HG03066 (cell line): ENCODE measurements around the gene OSBPL9.
"Not testable (repeated sequence)": the region's sequence is repeated elsewhere in the genome, so short reads cannot be mapped to it uniquely, and the experiment has no call there.

Experiments used
- ATAC-seq: cut with Tn5 transposase; IDR thresholded peaks from one replicate; pipeline ENCODE4 v1.9.1; 2021; ENCODE audit warnings: low read depth; ENCODE audit not compliant: unreplicated experiment

The OSBPL9 gene

DNA sequence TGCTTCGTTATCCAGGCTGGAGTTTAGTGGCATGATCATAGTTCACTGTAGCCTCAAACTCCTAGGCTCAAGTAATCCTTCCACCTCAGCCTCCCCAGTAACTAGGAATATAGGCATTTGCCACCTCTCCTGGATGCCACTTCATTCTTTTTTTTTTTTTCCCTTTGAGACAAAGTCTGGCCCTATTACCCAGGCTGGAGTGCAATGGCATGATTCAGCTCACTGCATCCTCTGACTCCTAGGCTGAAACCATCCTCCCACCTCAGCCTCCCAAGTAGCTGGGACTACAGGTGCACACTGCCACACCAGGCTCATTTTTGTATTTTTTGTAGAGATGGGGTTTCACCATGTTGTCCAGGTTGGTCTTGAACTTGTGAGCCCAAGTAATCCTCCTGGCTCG, 19.3 kb downstream of the OSBPL9 start:
- ATAC-seq: no peak

DNA sequence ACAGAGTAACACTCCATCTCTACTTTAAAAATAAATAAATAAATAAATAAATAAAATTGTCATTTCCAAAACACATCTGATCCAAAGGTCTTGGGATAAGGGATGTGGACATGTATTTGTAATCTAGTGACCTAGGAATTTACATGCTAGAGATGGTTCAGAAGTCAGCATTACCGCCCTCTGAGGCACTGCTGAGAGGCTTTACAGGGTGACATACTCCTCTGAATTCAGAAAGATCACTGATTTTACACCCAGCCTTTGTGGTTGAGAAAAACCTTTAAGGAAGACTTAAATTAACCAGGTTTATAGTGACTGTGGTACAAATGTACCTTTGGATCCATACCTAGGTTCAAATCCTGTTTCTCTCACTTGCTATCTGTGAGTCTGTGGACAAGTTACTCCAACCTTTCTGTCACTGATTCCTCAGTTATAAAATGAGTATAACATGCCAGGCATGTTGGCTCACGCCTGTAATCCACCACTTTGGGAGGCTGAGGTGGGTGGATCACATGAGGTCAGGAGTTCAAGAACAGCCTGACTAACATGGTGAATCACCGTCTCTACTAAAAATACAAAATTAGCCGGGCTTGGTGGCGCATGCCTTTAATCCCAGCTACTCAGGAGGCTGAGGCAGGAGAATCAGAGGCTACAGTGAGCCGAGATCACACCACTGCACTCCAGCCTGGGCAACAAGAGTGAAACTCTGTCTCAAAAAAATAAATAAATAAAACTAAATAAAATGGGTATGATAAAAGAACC, 20.1 kb downstream of the OSBPL9 start:
- no peak for ATAC-seq

DNA sequence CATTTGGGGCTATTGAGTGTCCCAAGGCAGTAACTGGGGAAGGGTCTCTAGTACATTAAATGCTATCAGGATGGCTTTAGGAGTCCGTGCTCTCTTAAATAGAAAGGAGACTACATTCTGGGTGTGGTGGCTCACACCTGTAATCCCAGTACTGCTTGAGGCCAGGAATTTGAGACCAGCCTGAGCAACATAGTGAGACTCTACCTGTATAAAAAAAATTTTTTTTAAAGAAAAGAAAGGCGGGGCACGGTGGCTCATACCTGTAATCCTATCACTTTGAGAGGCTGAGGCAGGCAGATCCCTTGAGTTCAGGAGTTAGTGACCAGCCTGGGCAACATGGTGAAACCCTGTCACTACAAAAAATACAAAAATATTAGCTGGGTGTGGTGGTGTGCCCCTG, 21.5 kb downstream of the OSBPL9 start:
- no peak for ATAC-seq

DNA sequence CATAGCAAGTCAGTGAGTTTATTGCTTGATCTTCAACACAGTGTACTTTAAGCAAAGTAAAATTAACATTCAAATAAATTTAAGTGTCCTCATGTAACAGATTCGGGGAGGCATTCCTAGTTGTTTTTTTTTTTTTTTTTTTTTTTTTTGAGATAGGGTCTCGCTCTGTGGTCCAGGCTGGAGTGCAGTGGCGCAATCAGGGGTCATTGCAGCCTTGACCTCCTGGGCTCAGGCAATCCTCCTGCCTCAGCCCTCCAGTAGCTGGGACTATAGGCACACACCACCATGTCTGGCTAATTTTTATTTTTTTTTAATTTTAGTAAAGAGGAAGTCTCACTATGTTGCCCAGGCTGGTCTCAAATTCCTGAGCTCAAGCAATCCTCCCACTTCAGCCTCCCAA, 22.8 kb downstream of the OSBPL9 start:
- ATAC-seq: no peak

DNA sequence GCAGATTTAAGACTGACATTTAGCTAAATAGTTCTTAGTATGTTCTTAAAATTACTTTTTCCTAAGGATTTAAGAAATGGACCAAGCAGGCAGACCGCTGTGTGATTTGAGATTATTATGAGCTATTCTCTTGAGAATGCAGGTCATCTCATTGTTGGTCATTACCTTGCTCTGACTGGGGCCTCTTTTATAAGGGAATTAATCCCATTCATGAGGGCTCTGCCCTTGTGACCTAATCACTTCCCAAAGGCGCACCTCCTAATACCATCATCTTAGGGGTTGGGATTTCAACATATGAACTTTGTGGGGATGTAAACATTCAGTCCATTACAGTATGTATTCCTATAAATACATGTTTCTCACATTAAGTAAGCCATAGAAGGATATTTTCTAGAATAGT, 24.2 kb downstream of the OSBPL9 start:
- ATAC-seq: no peak

DNA sequence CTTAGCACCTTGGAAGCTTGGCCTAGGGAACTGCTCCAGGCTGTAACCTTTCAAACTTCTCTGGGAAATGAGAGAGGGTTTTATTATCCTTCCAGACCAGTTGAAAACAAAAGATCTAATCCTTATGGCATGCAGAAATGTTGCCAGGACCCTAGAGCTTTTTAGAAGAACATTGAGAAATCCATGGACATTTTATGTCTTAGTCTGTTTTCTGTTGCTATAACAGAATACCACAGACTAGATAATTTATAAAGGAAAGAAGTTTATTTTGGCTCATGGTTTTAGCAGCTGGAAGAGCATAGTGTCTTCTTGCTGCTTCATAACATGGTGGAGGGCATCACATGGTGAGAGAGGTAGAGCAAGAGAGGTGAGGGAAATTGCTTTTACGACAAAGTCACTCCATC, 25.8 kb downstream of the OSBPL9 start:
- no peak for ATAC-seq

DNA sequence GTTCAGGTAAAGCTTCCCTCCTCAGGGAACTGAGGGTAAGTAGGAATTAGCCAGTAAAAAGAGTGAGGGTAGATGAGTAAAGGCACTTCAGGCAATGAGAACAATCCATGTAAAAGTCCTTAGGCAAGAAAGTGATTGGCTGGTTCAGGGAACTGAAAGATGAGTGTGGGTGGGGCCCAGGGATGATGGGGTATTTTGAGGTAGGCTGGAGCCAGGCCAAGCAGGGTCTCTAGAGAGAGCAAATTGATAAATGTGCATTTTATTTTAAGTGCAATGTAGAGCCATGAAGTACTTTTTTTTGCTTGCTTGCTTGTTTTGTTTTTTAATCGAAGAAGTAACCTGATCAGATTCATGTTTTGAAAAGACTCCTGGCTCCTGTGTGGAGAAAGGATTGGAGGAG, 26.5 kb downstream of the OSBPL9 start:
- ATAC-seq: no peak

DNA sequence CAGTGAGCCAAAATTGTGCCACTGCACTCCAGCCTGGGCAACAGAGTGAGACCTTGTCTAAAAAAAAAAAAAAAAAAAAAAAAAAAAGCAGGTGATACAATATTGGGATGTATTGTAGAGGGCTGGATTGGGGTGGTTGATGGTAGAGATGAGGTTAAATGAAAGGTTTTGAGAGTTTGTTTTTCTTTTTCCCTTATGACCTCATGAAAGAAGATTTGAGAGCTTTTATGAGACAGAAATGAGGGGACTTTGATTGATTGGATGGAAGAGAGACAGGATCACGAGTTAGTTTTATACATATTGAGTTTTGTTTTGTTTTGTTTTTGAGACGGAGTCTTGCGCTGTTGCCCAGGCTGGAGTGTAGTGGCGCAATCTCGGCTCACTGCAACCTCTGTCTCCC, 27.1 kb downstream of the OSBPL9 start:
- ATAC-seq: no peak

DNA sequence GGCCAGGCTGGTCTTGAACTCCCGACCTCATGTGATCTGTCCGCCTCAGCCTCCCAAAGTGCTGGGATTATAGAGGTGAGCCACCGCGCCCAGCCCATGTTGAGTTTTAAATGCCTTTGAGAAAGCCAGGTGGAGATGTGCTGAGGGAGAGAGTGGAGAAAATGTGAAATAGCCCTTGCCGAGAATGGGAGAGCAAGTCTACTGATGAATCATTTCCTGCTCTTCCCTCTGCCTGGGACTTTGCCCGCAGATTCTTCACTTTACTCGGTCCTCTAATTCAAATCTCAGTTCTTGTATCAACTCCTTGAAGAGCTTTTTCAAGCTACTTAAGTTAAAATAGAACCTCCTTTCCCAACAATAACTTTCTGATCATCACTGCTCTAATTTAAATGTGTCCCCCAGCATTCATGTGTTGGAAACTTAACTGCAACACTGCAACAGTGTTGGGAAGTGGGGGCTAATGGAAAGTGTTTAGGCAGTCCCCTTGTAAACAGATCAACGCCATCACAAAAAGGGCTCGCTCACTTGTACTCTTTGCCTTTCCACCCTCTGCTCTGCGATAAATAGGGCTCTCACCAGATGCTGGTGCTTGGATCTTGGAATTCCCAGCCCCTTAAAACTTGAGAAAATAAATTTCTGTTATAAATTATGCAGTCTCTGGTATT, 27.8 kb downstream of the OSBPL9 start:
- no peak for ATAC-seq

DNA sequence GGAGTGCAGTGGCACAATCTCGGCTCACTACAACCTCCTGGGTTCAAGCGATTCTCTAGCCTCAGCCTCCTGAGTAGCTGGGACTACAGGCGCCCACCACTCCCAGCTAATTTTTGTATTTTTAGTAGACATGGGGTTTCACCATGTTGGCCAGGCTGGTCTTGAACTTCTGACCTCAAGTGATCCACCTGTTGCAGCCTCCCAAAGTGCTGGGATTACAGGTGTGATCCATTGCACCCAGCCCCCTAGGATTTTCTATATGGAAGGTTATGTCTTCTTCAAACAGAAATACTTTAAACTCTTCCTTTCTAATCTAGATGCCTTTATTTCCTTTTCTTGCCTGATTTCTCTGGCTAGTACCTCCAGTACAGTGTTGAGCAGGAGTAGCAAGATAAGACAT, 29.7 kb downstream of the OSBPL9 start:
- ATAC-seq: not testable (repeated sequence)

DNA sequence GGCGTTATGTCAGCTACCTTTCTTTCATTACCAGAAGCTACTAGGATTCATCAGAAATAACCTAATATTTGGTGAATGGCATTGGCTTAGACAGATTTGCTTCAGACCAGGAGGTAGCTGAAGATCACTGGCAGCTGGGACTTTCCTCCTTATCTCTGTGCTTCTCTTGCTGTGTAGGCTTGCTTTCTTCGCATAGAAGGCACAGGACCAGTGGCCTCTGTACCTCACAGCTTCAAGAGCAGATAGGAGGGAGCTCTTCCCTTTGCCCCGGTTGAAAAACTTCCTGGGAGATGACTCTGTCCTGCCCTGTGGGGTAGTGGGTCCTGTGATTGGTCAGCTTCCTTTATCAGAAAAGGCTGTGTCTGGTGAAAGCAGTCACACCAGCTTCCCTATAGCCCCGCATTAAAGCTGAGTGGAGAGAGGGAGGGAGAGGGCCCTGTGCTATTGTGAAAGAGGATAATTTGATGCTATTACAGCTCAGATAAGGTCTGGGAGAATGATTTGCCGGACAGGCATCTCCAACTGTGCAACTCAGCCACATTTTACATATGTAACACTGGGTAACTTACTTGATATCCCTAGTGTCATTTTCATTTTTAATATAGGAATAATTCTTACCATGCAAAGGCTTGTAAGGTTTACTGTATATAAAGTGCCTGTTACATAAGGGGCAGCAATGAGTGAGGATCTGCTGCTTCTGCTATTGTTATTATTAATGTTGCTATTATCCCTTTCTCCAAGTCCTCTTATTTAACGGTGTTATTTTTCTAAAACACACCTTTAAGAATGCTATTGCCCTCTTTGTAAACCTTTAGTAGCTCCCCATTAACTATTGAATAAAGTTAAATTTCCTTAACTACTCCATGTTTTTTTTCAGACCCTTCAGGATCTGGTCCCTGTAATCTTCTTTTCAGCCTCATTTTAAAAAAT, 31.6 kb downstream of the OSBPL9 start:
- ATAC-seq: no peak

DNA sequence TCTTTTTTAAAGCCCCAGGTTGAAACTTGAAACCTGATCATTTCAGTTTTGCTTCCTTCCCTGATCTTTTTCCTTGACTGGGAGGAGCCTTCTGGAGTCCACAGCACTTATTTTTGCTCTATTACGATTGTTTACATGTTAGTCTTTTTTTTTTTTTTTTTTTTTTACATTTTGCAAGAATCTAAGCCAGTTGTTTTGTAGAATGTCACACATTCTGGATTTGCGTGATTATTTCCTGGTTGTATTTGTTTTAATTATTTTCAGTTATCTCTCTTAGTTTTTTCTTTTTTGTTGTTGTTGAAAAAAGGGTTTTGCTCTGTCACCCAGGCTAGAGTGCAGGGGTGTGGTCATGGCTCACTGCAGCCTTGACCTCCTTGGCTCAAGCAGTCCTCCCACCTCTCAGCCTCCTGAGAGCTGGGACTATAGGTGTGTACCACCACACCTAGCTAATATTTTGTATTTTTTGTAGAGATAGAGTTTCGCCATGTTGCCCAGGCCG, 32.8 kb downstream of the OSBPL9 start:
- no peak for ATAC-seq

DNA sequence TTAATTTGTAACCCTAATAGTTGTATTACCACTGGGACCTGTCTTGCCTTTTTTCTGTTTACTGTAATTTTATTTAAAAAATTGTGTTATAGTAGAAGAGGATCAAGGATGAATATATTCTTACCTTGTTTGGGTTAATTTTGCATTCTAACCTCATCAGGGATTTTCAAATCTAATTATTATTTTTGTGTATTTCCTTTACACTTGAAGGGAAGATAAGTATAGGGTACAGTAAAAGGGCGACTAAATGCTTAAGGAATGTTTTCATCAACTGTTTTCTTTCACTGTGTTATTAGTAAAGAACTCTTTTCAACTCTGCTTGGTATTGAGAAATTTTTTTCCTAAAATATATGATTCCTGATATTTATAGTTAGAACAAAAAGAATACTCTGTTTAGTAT, 33.3 kb downstream of the OSBPL9 start:
- no peak for ATAC-seq

DNA sequence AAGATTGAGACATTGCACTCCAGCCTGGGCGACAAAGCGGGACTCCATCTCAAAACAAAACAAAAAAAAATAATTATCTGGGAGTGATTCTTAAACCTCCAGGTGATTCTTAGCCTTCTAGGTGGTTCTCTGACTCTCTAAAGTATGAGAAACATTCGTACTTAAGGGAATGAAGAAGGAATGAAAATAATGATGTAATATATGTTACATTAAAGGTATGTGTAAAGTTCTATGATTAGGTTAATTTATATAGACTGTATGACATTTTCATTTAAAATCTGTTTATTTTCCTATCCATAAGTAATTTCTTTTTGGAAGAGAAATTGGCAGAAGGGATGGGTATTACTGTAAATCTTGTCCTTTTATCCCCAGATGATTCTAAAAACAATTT, 34.7 kb downstream of the OSBPL9 start:
- no peak for ATAC-seq

DNA sequence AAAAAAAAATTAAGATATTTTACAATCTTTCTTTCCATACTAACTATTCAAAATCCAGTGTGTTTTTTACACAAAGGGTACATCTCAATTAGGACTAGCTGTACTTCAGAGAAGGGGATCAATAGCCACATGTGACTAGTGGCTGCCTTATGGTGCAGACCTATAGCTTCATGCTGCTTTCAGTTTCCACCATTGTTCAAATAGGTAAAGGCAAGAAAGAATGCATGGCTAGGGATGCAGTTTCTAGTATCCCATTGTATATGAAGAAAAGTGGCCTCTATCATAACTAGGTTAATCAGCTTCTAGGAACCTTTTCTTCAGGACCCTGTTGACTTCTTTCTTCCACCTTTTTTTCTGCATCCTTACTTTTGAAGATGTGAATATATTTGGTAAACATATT, 35.7 kb downstream of the OSBPL9 start:
- no peak for ATAC-seq

DNA sequence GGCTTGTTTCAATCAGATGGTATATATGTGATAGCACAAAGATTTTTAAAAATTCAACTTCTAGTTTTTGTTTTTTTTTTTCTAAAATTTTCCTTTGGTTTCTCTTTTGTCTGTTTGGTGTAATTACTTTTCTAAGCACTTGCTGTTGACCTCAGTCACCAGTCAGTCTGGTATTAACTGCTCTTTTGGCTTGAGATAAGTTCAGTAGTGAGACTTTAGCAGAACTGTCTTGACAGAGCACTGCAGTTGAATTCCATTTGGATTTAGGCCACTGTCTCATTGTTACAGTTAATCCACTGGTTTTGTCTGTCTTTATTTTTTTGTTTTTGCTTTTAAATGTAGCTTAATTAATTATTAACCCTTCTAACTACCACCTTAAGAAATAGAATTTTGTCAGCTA, 36.2 kb downstream of the OSBPL9 start:
- ATAC-seq: no peak

DNA sequence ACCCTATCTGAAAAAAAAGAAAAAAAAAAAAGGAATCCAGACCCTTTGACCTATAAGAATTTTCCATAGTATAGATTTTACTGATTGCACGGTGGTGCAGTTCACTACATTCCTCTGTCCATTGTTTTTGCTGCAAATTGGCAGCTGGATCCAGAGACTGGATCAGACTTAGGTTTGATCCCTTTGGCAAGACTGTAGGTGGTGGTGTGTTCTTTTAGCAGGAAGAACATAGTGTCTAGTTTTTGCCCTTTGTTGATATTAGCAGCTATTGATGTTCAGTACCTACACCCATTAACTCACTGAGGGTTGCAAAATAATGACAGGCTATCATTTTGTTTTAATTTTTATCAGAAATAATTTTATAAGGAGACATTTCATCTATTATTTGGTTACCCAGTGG, 37.1 kb downstream of the OSBPL9 start:
- no peak for ATAC-seq

DNA sequence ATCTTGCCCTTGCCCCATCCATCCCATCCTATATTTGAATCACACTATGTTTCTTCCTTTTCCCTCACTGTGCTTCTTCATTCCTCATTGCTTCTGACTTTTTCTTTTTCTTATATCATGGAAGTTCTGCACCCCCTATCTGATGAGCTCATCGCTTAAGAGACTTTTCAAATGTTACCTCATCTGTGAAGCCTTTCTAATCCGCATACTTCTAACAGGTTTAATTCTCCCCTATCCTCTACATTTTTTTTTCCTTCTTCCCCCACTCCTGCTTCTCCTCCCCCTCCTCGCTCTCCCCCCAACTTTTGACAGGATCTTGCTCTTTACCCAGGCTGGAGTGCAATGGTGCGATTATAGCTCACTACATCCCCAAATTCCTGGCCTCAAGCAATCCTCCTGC, 39.5 kb downstream of the OSBPL9 start:
- no peak for ATAC-seq

DNA sequence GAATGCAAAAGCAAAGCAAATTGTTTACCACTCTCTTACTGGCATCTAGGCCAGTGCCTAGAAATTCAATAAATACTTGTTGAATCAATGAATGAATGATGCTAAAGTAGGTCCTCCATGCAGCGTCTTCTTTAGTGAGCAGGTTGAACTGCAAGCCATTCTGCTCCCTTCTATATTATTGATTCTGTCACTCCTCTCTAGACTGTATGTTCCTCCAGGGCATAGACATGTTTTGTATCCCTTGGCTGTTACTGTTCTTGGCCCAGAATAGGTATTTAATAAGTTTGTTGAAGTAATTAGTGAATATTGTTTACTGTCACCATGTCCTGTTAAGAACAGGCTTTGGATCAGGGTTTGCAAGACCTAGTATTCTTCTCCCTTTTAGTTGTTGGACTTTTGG, 43.7 kb downstream of the OSBPL9 start:
- ATAC-seq: no peak

DNA sequence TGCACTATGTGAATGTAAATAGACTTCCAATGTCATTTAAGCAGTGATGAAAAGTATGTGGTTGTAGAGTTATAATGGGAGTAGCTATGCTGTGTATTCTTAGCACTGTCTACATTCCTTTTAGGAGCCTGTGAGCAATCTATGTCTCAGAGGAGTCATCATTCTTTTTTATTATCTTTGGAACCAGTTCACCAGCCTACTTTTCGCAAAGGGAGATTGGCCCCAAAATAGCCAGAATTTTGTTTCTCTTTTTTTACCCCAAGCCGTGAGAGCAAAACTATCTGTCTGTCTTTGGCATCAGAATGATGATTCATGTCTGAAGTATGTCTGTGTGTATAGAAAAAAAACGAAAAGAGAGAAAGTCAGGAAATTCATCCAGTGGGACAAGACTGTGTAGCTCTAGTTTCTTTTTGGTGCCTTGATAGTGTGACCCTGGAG, 44.2 kb downstream of the OSBPL9 start:
- ATAC-seq: no peak

DNA sequence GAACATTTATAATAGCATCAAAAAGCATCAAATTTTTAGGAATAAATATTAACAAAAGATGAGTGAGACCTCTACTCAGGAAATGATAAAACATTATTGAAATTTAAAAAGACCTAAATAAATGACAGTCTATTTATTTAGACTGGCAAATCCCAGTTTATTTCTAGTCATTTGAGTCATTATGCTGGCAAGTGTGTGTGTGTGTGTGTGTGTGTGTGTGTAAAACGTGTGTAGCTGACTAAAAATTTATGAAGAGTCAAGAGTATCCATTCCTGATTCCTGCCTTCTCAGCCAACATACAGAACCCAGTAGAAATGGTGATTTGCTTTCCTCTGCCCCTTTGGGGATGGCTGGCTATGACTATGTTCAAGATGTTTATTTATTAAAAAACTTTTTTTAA, 46.2 kb downstream of the OSBPL9 start:
- ATAC-seq: no peak
